Measurements from ENCODE around the gene KAT2A. TPM values are rescaled to one million over a fixed set of nuclear protein-coding genes. Genes with fewer than 3 reads are reported as not detected.

The KAT2A gene
- total RNA-seq, 1 experiment from 2014 or later: 43.5 TPM

DNA sequence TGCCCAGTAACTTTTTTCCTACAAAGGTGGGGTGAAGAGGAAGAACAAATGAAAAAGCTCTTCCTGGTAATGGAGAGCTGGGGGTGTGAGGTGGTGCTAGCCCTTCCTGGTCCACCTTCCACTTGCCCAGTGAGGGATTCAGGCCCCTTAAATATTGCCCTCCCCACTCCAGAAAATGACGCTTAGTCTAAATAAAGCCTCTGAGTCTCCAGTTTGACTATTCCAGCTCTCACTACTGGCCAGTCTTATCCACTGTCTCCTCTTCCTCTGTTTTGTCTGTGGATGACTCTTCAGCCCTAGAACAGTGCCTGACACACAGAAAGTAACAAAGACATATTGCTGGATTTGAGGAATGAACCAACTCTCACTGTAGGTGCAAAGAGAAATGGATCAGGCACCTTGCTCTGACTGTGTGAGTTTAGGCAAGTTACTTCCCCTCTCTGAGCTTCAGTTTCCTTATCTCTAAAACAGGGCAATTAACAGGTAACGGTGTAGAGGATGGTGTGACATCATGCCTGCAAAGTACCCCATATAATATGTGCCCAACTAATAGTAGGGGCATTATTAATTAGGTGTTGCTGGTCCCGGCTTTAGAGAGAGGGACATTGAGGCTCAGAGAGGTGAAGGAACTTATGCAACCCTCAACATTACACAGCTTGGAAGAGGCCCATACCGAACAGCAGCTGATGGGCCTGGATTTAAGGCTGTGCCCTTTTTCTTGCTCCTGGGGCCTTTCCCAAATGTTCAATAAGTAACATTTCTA, 44.2 kb downstream of the KAT2A start:
- Histone ChIP-seq H3K14ac (ENCODE audit: insufficient read depth, low read length) (no peak overlapping the region), H3K9ac (ENCODE audit: extremely low read depth, insufficient read length, low read length) (no peak overlapping the region), H3K23ac (ENCODE audit: insufficient read length, low read depth, low read length) (no peak overlapping the region), H4K91ac (ENCODE audit: insufficient read length, low read depth, low read length) (no peak overlapping the region), H4K5ac (ENCODE audit: insufficient read length, low read depth, low read length) (no peak overlapping the region), H3K4me1 (ENCODE audit: insufficient read depth, low read length) (no peaks in the 10 kb centered on the region), H2AK5ac (ENCODE audit: insufficient read length, low read length) (no peak overlapping the region), H3K23me2 (ENCODE audit: insufficient read length, low read depth, low read length, poor library complexity, severe bottlenecking) (peaks cover 6% of the 10 kb centered on the region), H3K18ac (ENCODE audit: insufficient read length, low read depth, low read length) (no peak overlapping the region), H3K4me2 (ENCODE audit: insufficient read depth, insufficient read length, low read length) (no peak overlapping the region), H3K27ac (ENCODE audit: insufficient read length, low read depth, low read length) (no peak overlapping the region), H3K27me3 (ENCODE audit: insufficient read depth, low read length) (no peaks in the 10 kb centered on the region), H2BK5ac (ENCODE audit: insufficient read length, low read length) (no peak overlapping the region), H2BK120ac (ENCODE audit: low read depth, low read length, poor library complexity, severe bottlenecking) (no peak overlapping the region), H3K79me1 (ENCODE audit: insufficient read depth, low read depth, low read length, poor library complexity, severe bottlenecking) (no peaks in the 10 kb centered on the region), H2BK15ac (ENCODE audit: low read depth, low read length) (no peak overlapping the region), H3K56ac (ENCODE audit: insufficient read length, low read depth, low read length) (no peak overlapping the region), H2BK12ac (ENCODE audit: insufficient read length, low read depth, low read length) (no peak overlapping the region), H4K20me1 (ENCODE audit: control insufficient read depth, insufficient read depth, insufficient read length) (no peaks in the 10 kb centered on the region), H3T11ph (ENCODE audit: low read length) (no peak overlapping the region), H3K9me3 (ENCODE audit: control insufficient read depth, low read depth, low read length) (no peaks in the 10 kb centered on the region), H2BK20ac (ENCODE audit: low read depth, low read length, poor library complexity, severe bottlenecking) (no peak overlapping the region), H3K4ac (ENCODE audit: low read depth, low read length) (no peak overlapping the region), H3K79me2 (ENCODE audit: insufficient read depth, low read length) (no peaks in the 10 kb centered on the region), H4K8ac (replicated peaks; ENCODE audit: insufficient read length, low read depth, low read length) (no peak overlapping the region), H2AFZ (ENCODE audit: low read length) (no peak overlapping the region)
- no peak for DNase-seq
- no peak overlapping the region for H3K27ac Mint-ChIP-seq
- H3K9me3 Mint-ChIP-seq: no peaks in the 10 kb centered on the region
- H3K27me3 Mint-ChIP-seq (ENCODE audit: low read depth): peaks cover 6% of the 10 kb centered on the region
- H3K4me3 Mint-ChIP-seq: no peak overlapping the region
- no CpG with 5 or more reads among the region's 4 CpGs for WGBS (ENCODE audit: extremely low coverage, insufficient read length, low lambda C conversion rate)
- TF ChIP-seq, protein P1, sequence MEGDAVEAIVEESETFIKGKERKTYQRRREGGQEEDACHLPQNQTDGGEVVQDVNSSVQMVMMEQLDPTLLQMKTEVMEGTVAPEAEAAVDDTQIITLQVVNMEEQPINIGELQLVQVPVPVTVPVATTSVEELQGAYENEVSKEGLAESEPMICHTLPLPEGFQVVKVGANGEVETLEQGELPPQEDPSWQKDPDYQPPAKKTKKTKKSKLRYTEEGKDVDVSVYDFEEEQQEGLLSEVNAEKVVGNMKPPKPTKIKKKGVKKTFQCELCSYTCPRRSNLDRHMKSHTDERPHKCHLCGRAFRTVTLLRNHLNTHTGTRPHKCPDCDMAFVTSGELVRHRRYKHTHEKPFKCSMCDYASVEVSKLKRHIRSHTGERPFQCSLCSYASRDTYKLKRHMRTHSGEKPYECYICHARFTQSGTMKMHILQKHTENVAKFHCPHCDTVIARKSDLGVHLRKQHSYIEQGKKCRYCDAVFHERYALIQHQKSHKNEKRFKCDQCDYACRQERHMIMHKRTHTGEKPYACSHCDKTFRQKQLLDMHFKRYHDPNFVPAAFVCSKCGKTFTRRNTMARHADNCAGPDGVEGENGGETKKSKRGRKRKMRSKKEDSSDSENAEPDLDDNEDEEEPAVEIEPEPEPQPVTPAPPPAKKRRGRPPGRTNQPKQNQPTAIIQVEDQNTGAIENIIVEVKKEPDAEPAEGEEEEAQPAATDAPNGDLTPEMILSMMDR (conservative IDR thresholded peaks at IDR 0.05): no peak
- no peaks in the 10 kb centered on the region; a peak in 1 of 7 replicates for H3K36me3 Mint-ChIP-seq (ENCODE audit: insufficient read depth in 1 of 3, low read depth in 3 of 3)
- peaks cover 9 to 18% of the 10 kb centered on the region in 2 experiments for H3K4me1 Mint-ChIP-seq
